HTR-8/SVneo (cell line): ENCODE results near the gene MT1E.
A peak's percentile ranks its signal among the peaks of the same experiment; 100 is the strongest.
"Not testable (repeated sequence)": the region's sequence is repeated elsewhere in the genome, so short reads cannot be mapped to it uniquely, and the experiment has no call there.

ENCODE experiments used
- DNase-seq: peaks from one replicate; pipeline ENCODE4 v3.0.0; 2011; ENCODE audit warnings: low spot score, mixed read lengths; ENCODE audit not compliant: insufficient read length
- FAIRE-seq: peaks from 2 replicates; lab custom pipeline; 2011; peaks lifted over from hg19 to GRCh38; lab: Jason Lieb, UNC

MT1E gene

DNA sequence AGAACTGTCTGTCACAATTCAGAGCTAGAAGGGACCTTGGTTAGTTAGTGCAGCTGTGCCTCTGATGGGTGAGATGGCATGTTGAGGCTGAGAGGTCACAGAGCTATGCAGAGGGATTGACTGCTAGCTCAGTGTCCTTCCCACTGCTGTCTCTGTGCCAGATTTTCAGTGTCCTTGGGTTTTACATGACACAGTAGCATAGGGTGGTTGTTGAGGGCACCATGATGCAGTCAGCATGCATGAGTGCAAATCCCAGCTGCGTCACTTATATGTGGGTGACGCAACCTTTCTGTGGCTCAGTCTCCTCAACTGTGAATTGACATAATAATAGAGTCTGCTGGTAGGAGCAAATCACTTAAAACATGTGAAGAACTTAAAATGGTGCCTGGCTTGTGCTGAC, 15.6 kb downstream of the MT1E start:
- DNase-seq: no peak
- FAIRE-seq: no peak

DNA sequence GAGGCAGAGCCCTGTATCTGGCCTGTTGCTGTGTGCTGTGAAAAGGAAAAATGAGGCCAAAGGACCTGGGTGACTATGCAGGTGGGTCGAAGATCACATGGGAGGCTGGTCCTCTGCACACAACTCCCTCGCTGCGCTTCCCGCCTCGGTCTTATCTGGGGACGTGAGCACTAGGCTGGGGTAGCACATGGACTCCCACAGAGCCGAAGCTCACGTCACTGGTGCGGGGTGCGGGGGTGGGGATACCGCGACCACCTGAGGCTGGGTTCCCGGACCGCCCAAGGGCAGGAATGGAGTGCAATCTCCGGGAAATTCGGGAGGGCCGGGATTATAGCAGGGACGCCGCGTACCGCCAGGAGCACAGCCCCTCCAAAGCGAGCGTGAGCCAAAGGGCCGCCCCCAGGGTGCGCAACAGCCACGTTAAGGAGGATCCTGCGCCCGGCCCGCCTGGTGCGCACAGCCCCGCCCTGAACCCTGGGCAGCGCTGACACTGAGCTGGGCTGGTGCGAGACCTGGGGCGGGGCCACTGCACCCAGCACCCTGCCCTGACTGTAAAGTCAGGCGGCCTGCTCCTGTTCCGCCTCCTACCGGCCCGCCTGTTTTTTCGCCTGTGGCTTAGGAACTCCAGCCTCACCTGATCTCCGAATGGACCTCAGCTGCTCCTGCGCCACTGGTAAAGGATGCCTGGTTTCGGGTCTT, 17.6 kb downstream of the MT1E start:
- no peak for FAIRE-seq
- DNase-seq: no peak

DNA sequence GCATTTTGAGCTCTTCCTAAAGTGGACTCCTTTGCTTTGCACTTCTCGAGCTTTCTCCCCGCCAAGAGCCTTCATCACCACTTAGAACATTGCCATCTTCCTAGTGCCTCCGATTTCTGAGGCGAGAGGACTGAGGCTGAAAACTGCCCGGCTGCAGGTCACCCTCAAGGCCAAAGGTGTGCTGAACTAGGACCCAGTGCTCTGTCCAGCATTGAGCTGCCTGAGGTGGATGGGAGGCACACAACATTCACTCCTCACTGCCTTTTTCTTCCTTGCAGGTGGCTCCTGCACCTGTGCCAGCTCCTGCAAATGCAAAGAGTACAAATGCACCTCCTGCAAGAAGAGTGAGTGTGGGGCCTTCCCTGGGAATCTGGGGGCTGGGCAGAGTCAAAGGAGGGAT, 18.3 kb downstream of the MT1E start:
- no peak for FAIRE-seq
- DNase-seq: no peak

DNA sequence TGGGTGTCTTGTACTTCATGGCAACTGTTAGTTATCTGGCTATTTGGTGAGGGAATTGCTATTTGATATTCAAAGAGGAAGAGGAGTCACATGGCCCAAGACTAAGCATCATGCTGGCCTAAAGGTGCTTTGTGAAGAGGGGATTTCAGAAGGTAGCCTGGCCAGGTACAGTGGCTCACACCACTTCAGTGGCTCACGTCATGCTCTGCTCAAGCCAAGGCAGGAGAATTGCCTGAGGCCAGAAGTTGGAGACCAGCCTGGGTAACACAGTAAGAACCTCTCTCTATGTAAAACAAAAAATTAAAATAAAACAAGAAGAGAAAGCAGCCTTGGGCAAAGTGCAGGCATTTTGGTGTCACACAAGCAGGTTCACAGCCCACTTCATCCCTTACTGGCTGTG, 19.7 kb downstream of the MT1E start:
- FAIRE-seq: no peak
- no peak for DNase-seq

DNA sequence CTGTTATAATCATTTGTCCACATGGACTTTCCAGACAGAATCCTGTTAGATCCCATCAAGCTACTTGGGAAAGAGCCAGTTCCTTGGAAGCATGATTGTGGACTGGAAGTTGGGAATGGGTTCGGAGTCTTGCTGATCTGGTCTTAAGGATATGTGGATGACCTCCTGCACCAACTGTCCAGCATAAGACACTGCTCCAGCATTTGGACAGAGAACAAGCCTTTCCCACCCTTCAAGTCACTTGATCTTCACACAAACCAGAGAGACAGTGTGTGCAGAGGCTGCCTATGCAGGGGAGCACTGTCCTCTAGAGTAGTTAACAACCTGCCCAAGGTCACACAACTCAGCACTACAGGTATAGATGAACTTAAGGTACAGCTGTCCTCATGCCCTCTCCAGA, 20.3 kb downstream of the MT1E start:
- DNase-seq (no peak), FAIRE-seq (no peak)

DNA sequence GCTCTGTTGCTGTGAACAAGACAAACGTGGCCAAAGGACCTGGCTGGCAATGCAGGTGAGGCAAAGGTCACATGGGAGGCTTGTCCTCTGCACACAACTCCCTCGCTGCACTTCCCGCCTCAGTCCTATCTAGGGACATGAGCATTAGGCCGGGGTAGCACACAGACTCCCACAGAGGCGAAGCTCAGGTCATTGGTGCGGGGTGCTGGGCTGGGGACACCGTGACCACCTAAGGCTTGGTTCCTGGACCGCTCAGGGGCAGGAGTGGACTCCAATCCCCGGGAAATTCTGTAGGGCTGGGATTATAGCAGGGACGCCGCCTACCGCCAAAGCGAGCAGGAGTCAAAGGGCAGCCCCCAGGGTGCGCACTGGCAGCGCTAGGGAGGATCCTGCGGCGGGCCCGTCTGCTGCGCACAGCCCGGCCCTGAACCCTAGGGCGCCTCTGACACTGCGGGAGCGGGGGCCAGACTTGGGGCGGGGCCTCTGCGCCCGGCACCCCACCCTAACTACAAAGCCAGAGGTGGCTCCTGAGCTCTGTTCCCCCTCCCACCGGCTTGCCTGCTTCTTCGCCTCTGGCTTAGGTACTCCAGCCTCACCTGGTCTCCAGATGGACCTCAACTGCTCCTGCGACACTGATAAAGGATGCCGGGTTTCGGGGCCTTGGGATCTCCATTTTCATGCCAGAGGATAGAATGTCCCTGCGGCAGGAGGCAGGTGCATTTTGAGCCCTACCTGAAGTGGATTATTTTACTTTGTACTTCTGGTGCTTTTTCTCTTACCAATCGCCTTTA, 22.3 kb downstream of the MT1E start:
- FAIRE-seq (no peak), DNase-seq (no peak)

DNA sequence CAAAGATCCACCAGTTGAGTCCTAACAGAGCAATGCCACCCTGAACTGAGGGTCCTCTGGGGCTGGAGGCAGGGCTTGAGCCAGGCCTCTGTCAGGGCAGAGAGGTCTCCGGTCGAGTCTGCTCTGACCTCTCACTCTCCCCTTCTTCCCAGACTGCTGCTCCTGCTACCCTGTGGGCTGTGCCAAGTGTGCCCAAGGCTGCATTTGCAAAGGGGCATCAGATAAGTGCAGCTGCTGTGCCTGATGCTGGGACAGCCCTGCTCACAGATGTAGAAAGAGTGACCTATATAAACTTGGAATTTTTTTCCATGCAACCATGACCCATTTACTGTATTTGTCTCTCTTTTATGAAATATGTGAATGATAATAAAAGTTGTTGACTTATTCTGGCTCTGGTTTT, 23.7 kb downstream of the MT1E start:
- FAIRE-seq (no peak), DNase-seq (no peak)

DNA sequence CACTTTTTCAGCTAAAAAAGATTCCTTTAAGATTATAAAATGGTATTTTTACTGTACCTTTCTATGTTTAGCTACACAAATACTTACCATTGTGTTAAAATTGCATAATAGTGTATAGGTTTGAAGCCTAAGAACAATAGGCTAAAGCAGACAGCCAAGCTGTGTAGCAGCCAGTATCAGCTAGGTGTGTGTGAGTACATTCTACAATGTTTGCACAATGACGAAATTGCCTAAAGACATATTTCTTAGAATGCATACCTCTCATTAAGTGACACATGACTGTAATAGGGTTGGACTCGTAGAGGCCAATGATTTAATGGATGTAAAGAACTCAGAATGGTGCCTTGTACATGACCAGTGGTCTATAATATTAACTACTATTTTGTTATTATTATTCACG, 24.2 kb downstream of the MT1E start:
- no peak for FAIRE-seq
- no peak for DNase-seq

DNA sequence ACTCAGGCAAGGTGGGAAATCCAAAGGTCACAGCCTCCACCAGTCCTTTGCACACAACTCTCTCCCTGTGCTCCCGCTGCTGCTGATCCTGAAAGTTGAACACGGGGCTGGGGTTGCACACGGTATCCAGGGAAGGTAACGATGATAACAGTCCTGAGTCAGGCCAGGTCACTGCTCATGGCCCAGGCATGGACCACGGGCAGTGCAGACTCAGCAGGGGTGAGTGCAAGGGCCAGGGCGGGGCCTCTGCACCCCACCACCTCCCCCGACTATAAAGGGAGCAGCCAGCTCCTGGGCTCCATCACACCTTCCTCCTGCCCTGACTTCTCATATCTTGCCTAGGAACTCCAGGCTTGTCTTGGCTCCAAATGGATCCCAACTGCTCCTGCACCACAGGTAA, 26.0 kb downstream of the MT1E start, which contains the start of gene MT1B:
Gene MT1B, plus strand, starts transcription at position 301 of the 400 bp plus-strand sequence. Its CDS starts 68 bp downstream, at position 369.
- DNase-seq: no peak

DNA sequence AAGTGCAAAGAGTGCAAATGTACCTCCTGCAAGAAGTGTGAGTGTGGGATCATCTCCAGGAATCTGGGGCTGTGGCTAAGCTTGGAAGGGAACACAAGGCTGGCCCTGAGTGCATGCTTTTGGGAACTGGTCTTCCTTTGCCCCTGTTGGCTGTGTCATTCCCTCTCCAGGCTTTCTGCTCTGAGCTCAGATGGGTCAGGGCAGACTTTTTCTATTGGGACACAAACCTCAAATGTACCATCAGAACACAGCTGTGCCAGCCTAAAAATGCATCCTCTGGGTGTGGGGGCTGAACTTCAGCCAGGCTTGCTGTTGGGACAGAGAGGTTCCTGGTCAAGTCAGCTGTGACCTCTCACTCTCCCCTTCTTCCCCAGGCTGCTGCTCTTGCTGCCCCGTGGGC, 27.0 kb downstream of the MT1E start:
- FAIRE-seq (no peak), DNase-seq (no peak)

More for the DNA sequence above, 26.0 kb downstream of the MT1E start, which contains the start of gene MT1B:
- FAIRE-seq: no peak

DNA sequence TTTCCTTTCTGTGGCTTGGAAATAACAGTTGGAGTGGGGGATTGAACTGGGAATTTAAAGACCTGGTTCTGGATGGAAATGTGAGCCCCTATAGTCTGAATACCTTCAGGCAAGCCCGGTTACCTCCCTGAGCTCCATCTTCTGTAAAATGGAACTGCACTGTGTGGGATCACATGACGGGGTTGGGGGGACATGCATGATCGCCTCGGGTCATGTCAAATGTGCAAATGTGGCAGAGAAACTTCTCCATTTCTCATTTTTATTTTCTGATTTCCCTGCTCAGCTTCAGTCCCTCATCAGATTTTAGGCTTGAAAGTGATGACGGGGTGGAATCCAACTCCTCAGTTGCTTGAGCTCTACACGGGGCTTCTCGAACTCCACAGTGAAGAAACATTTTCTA, 27.6 kb downstream of the MT1E start:
- DNase-seq (no peak), FAIRE-seq (no peak)

DNA sequence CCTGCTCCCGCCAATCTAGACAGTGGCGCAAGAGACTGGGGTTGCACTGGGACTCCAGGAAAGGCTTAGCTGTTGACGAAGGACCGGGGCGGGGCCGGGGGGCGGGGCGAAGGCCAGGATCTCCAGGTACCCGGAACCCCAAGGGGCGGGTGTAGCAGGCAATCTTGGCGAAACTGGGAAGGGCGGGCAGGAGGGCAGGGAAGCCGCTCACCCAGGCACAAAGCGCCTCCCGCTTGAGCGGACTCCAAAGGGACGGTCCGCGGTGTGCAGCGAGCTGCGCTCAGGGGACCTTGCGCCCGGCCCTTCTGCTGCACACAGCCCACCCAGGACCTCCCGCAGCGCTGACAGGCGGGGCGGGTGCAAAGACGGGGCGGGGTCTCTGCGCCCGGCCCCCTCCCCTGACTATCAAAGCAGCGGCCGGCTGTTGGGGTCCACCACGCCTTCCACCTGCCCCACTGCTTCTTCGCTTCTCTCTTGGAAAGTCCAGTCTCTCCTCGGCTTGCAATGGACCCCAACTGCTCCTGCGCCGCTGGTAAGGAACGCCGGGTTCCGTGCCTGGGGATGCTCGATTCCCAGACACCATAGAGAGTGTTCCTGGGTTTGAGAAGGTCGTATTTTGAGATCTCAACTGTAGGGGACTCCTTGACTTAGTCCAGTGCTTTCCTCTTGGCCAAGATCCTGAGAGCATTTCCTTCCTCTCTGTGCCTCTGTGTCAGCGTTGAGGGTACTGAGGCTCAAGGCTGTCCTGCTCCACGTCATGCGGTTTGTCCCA, 32.2 kb downstream of the MT1E start, which contains the start of gene MT1F:
Gene MT1F, plus strand, starts transcription at position 405 of the 772 bp plus-strand sequence. Its CDS starts 100 bp downstream, at position 505.
- DNase-seq (peak; percentile 69), FAIRE-seq (peak; percentile 28)

DNA sequence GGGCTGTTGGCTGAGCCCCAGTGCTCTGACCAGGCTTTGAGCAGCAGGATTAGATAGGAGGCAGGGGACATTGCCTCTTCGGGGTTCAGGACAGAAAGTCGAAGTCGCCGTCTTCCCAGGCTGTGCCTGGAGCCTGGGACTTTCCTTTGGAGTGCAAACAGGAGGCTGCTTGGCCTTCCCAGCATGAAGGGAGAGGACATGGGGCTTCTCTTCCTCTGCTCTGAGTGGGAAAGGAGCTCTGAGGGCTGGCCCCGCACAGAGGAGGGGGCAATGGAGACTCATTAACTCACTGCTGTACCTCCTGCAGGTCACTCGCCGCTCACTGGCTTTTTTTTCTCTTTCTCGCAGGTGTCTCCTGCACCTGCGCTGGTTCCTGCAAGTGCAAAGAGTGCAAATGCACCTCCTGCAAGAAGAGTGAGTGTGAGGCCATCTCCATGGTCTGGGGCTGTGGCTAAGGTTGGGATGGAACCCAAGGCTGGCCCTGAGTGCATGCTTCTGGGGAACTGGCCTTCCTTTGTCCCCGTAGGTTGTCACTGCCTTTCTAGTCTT, 32.8 kb downstream of the MT1E start:
- DNase-seq (no peak), FAIRE-seq (no peak)

DNA sequence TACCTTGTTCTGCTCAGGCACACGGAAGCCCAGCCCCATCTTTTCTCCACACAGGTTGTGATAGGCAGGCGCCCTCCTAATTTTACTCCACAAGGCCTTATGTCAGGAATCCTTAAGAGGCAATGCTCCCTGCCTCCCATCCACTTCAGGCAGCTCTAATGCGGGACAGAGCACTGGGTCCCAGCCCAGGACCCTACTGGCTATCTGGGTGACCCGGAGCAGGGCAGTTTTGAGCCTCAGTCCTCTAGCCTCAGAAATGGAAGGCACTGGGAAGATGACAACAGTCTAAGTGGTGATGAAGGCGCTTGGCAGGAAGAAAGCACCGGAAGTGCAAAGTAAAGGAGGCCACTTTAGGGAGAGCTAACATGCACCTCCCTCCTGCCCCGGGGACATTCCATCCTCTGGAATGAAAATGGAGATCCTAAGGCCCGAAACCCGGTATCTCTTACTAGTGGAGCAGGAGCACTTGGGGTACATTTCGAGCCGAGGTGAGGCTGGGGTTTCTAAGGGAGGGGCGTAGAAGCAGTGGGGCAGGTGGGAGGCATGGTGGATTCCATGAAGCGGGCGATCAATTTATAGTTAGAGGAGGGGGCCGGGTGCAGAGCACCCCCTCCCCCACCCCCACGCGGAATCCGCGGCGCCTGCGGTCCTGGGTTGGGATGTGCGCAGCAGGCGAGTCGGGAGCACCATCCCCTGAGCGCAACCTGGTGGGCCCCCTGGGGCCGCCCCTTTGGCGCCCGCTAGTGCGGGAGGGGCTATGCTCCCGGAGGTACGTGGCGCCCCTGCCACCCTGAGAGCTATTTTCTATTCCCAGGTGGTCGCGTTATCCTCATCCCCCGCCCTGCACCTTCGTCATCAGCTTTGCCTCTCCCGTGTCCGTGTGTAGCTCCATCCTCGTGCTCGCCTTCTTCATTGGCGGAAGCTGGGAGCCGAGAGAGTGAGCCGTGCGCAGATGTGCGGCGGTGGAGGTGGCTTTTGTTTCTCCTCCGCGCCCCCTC, 37.1 kb downstream of the MT1E start:
- no peak for FAIRE-seq
- no peak for DNase-seq

DNA sequence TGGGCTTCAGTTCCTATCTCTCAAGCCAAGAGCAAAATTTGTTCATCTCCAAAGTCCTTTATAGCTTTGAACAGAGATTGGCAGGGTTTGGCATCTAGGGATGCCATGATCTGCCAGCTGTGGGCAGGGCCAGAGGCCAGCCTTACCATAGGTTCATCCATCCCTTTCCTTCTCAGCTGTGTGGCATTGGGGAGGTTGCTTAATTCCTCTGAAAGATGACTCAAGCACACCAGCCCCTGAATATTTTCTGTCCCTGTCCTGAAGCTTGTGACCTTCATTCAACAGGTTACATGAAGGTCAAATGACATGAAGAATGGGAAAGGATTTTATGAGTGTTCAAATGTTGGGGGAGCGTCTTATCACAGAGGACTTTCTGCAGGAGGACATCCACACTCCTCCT, 38.9 kb downstream of the MT1E start:
- DNase-seq (no peak), FAIRE-seq (no peak)

DNA sequence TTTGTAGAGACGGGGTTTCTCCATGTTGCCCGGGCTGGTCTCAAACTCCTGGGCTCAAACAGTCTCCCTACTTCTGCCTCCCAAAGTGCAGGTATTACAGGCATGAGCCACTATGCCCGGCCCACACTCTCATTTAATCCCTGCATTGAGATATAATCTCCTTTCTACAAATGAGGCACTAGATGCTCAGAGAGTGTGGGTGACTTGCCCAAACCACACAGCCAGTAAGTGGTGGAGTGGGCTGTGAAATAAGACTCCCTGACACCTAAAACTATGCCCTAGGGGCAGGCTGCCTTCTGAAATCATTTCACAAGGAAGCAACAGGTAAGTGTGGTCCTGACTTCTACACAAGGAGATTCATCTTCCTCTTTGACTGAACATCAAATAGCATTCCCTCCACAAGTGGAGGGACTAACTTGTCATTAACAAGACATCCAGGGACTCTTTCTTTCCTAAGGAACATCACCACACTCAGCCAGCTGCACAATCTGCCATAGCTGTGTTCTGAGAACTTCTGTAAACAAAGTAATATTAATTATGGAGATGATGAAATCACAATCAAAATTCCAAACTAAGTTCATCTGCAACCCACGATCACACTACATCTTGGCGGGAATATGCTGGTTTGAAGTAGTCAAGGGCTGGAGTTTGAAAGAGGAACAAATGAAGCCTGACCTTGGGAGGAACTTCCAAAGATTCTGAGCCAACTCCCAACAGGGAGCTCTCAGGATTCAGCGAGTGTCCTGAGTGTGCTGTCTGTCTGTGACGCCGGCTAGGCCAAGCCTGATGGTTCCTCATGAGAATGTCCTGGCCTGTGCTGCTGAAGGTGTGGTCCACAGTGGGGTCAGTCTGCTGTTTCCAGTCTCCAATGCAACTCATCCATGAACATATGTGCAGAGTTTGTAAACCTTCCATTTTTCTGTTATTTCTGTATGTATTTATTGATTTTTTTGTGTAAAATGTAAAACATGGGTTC, 40.0 kb downstream of the MT1E start:
- peak; percentile 66 for FAIRE-seq
- not testable (repeated sequence) for DNase-seq

DNA sequence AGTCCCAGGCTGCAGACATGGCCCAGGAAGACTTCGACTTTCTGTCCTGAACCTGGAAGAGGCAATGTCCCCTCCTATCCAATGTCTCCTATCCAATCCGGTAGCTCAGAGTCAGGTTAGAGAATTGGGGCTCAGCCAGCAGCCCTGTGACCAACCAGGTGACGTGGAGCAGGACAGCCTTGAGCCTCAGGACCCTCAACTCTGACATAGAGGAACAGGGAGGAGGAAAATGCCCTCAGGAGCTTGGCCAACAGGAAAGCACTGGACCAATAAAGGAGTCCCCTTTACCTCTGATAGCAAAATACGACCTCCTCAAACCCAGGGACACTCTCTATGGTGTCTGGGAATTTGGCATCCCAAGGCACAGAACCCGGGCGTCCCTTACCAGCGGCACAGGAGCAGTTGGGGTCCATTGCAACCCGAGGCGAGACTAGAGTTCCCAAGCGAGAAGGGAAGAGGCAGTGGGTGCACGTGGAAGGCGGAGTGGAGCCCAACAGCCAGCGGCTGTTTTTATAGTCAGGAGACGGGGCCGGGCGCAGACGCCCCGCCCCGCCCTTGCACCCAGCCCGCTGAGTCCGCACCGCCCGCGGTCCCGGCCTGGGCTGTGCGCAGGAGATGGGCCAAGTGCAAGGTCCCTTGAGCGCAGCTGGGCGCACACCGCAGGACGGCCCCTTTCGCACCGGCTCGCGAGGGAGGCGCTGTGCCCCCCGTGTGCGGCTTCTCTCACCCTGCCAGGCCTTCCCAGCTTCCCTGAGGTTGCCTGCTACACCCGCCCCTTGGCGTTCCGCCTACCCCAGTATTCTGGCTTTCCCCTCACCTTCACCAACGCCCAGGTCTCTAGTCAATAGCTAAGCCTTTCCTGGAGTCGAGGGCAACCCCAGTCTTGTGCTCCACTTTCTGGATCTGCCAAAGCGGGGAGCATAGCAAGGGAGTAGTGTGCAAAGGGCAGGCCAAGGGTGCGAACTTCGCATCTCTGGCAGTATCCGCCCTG, 42.3 kb downstream of the MT1E start, which contains the start of gene MT1G:
Gene MT1G, minus strand, starts transcription at position 485 of the 991 bp plus-strand sequence. Its CDS starts 72 bp downstream, at position 413.
- no peak for DNase-seq
- FAIRE-seq: no peak
